Loucy (cell line): ENCODE measurements around the gene LRRC15.

Source experiments
- H2AFZ ChIP-seq: fragments of 200-600 bp; sonication (generic); 2 replicates; pipeline ENCODE4 v1.6.0; 2016; ENCODE audit warnings: antibody characterized with exemption, mild to moderate bottlenecking, low read length, moderate library complexity
- H3F3A ChIP-seq: fragments of 200-600 bp; 2 replicates; pipeline ENCODE4 v1.6.0; 2016; ENCODE audit warnings: antibody characterized with exemption, low read depth, mild to moderate bottlenecking
- H3K27me3 ChIP-seq: fragments of 200-600 bp; sonication (generic); 2 replicates; pipeline ENCODE4 v1.6.1; 2014; ENCODE audit warnings: low read length, mild to moderate bottlenecking; ENCODE audit not compliant: insufficient read depth, poor library complexity, severe bottlenecking
- H3K36me3 ChIP-seq: fragments of 200-600 bp; sonication (generic); 2 replicates; pipeline ENCODE4 v1.6.1; 2016; ENCODE audit warnings: low read length; ENCODE audit not compliant: insufficient read depth
- H3K4me1 ChIP-seq: fragments of 200-600 bp; sonication (generic); 2 replicates; pipeline ENCODE4 v1.5.1; 2014; ENCODE audit warnings: low read length, mild to moderate bottlenecking; ENCODE audit not compliant: insufficient read depth, poor library complexity, severe bottlenecking
- H3K4me2 ChIP-seq: fragments of 200-600 bp; sonication (generic); 2 replicates; pipeline ENCODE4 v1.6.0; 2014; ENCODE audit warnings: antibody characterized with exemption, low read length, low read depth, mild to moderate bottlenecking; ENCODE audit not compliant: poor library complexity, severe bottlenecking
- H3K4me3 ChIP-seq: fragments of 200-600 bp; sonication (generic); 2 replicates; pipeline ENCODE4 v1.5.1; 2014; ENCODE audit warnings: low read length, mild to moderate bottlenecking, mixed read lengths; ENCODE audit not compliant: poor library complexity, severe bottlenecking
- H3K79me2 ChIP-seq: fragments of 200-600 bp; sonication (generic); 2 replicates; pipeline ENCODE4 v1.6.1; 2014; ENCODE audit warnings: low read length; ENCODE audit not compliant: insufficient read depth
- H3K9ac ChIP-seq: fragments of 200-600 bp; sonication (generic); 2 replicates; pipeline ENCODE4 v1.6.0; 2014; ENCODE audit warnings: mild to moderate bottlenecking, low read depth, low read length, moderate library complexity; ENCODE audit not compliant: poor library complexity, severe bottlenecking
- H3K9me2 ChIP-seq: fragments of 200-600 bp; sonication (generic); replicated peaks from 2 replicates; pipeline ENCODE4 v1.6.1; 2016; ENCODE audit warnings: low read depth, low read length, mixed read lengths
- H3K9me3 ChIP-seq: fragments of 200-600 bp; sonication (generic); 2 replicates; pipeline ENCODE4 v1.6.1; 2014; ENCODE audit warnings: mild to moderate bottlenecking, antibody characterized with exemption, low read length, low read depth; ENCODE audit not compliant: insufficient read depth
- H4K20me1 ChIP-seq: fragments of 200-600 bp; sonication (generic); 2 replicates; pipeline ENCODE4 v1.6.0; 2014; ENCODE audit warnings: antibody characterized with exemption, low read length, mild to moderate bottlenecking; ENCODE audit not compliant: insufficient read depth, poor library complexity, severe bottlenecking
- EZH2phosphoT487 ChIP-seq: fragments of 200-600 bp; IDR thresholded peaks from 2 replicates; pipeline ENCODE4 v1.6.1; 2018; ENCODE audit warnings: antibody characterized with exemption, mild to moderate bottlenecking, moderate library complexity, borderline replicate concordance
- TF ChIP-seq, protein P1 (sequence below): fragments of 200-600 bp; sonication (generic); conservative IDR thresholded peaks from 2 replicates; pipeline ENCODE4 v1.5.1; 2014; ENCODE audit warnings: mild to moderate bottlenecking, antibody characterized with exemption, low read length

The LRRC15 gene

DNA sequence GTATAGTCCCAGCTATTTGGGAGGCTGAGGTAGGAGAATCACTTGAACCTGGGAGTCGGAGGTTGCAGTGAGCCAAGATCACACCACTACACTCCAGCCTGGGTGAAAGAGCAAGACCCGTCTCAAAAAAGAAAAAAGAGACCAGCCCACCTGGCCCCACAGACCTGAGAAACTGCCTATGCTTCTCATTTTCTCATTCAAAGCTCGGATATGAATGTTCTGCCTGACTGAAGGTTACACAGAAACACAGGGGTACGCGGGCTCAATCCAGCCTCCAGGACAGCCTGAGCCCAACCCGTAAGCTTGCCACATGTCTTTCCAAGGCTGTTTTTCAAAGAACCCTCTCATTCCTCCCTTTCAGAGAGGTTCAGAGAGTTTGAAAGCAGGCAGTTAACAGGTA, 9.7 kb upstream of the LRRC15 start:
- H3F3A ChIP-seq: no peaks in the 10 kb centered on the region
- no peaks in the 10 kb centered on the region for H4K20me1 ChIP-seq
- no peaks in the 10 kb centered on the region for H3K9me3 ChIP-seq
- no peaks in the 10 kb centered on the region for H3K4me1 ChIP-seq
- no peaks in the 10 kb centered on the region for H3K9me2 ChIP-seq
- no peaks in the 10 kb centered on the region for H3K27me3 ChIP-seq
- no peak overlapping the region for H2AFZ ChIP-seq
- no peak overlapping the region for H3K9ac ChIP-seq
- H3K79me2 ChIP-seq: no peaks in the 10 kb centered on the region
- TF ChIP-seq, protein P1, sequence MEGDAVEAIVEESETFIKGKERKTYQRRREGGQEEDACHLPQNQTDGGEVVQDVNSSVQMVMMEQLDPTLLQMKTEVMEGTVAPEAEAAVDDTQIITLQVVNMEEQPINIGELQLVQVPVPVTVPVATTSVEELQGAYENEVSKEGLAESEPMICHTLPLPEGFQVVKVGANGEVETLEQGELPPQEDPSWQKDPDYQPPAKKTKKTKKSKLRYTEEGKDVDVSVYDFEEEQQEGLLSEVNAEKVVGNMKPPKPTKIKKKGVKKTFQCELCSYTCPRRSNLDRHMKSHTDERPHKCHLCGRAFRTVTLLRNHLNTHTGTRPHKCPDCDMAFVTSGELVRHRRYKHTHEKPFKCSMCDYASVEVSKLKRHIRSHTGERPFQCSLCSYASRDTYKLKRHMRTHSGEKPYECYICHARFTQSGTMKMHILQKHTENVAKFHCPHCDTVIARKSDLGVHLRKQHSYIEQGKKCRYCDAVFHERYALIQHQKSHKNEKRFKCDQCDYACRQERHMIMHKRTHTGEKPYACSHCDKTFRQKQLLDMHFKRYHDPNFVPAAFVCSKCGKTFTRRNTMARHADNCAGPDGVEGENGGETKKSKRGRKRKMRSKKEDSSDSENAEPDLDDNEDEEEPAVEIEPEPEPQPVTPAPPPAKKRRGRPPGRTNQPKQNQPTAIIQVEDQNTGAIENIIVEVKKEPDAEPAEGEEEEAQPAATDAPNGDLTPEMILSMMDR: no peak
- TF ChIP-seq EZH2phosphoT487: no peak
- H3K36me3 ChIP-seq: no peaks in the 10 kb centered on the region
- no peak overlapping the region for H3K4me3 ChIP-seq
- no peak overlapping the region for H3K4me2 ChIP-seq

DNA sequence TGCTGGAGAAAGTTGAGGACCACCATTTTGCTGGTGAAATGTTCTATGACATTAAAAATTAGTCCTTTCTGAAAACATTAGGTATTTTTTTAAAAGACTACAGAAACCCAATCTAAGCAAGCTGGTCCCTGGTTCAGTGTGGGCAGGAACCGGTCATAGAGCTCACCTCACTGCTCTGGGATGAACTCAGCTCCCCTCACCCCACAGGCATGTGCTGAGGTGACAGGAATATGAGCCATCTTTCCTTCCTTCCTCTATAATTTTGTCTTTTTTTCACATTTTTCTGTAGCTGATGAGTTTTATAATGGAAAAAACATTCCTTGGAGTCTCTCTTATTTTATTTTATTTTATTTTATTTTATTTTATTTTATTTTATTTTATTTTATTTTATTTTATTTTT, 8.2 kb upstream of the LRRC15 start:
- H3K27me3 ChIP-seq: no peaks in the 10 kb centered on the region
- no peak overlapping the region for H3K4me2 ChIP-seq
- H4K20me1 ChIP-seq: no peaks in the 10 kb centered on the region
- no peak for TF ChIP-seq EZH2phosphoT487
- TF ChIP-seq, protein P1: no peak
- H3K9me2 ChIP-seq: no peaks in the 10 kb centered on the region
- H3K79me2 ChIP-seq: no peaks in the 10 kb centered on the region
- H2AFZ ChIP-seq: no peak overlapping the region
- no peaks in the 10 kb centered on the region for H3F3A ChIP-seq
- H3K4me1 ChIP-seq: no peaks in the 10 kb centered on the region
- no peak overlapping the region for H3K9ac ChIP-seq
- no peak overlapping the region for H3K4me3 ChIP-seq
- H3K36me3 ChIP-seq: no peaks in the 10 kb centered on the region
- H3K9me3 ChIP-seq: no peaks in the 10 kb centered on the region

GRCh38 chr3:194376241-194376560, 6.7 kb upstream of the LRRC15 start:
- Histone ChIP-seq H3K79me2 (no peaks in the 10 kb centered on the region), H3K9me2 (no peaks in the 10 kb centered on the region), H3K4me1 (no peaks in the 10 kb centered on the region), H3K9ac (no peak overlapping the region), H3K27me3 (no peaks in the 10 kb centered on the region), H3F3A (no peaks in the 10 kb centered on the region), H3K4me2 (no peak overlapping the region), H3K9me3 (no peaks in the 10 kb centered on the region), H3K4me3 (no peak overlapping the region), H2AFZ (no peak overlapping the region), H4K20me1 (no peaks in the 10 kb centered on the region), H3K36me3 (no peaks in the 10 kb centered on the region)
- TF ChIP-seq EZH2phosphoT487: no peak
- TF ChIP-seq, protein P1: no peak
